ENCODE data around the gene GJB4.

The GJB4 gene

GRCh38 chr1:34758751-34759150 is 789 bp upstream of the GJB4 start:
- H3K4me3 ChIP-seq (ENCODE audit: low read depth, low read length): no peak overlapping the region
- no peak for TF ChIP-seq CTCF (IDR thresholded peaks at IDR 0.05; ENCODE audit: low read depth, low read length)

- no peak for TF ChIP-seq CTCF (IDR thresholded peaks at IDR 0.05; ENCODE audit: low read depth, low read length)
- H3K4me3 ChIP-seq (ENCODE audit: low read depth, low read length): no peak overlapping the region
These were observed 1.7 kb downstream of the GJB4 start for GRCh38 chr1:34761176-34761761.

DNA sequence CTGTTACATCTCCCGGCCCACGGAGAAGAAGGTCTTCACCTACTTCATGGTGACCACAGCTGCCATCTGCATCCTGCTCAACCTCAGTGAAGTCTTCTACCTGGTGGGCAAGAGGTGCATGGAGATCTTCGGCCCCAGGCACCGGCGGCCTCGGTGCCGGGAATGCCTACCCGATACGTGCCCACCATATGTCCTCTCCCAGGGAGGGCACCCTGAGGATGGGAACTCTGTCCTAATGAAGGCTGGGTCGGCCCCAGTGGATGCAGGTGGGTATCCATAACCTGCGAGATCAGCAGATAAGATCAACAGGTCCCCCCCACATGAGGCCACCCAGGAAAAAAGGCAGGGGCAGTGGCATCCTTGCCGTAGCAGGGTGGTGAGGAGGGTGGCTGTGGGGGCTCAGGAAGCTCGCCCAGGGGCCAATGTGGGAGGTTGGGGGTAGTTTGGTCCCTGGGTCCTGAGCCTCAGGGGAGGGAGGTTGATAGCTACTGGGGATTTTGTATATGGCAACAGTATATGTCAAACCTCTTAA is 2.3 kb downstream of the GJB4 start:
- no peak for TF ChIP-seq CTCF (IDR thresholded peaks at IDR 0.05; ENCODE audit: low read depth, low read length)

GRCh38 chr1:34762474-34763141 is 3.1 kb downstream of the GJB4 start:
- no peak for TF ChIP-seq CTCF (IDR thresholded peaks at IDR 0.05; ENCODE audit: low read depth, low read length)
- H3K4me3 ChIP-seq (ENCODE audit: low read depth, low read length): no peak overlapping the region

More for the DNA sequence above, 2.3 kb downstream of the GJB4 start:
- H3K4me3 ChIP-seq (ENCODE audit: low read depth, low read length): no peak overlapping the region

- no peak for TF ChIP-seq CTCF (IDR thresholded peaks at IDR 0.05; ENCODE audit: low read depth, low read length)
- H3K4me3 ChIP-seq (ENCODE audit: low read depth, low read length): no peak overlapping the region
These were observed 3.7 kb downstream of the GJB4 start for GRCh38 chr1:34763142-34763781.

GRCh38 chr1:34768856-34769255 is 9.3 kb downstream of the GJB4 start:
- no peak overlapping the region for H3K4me3 ChIP-seq (ENCODE audit: low read depth, low read length)
- TF ChIP-seq CTCF (IDR thresholded peaks at IDR 0.05; ENCODE audit: low read depth, low read length): no peak

Data from WI38 (cell line).